HG03432 (cell line): Measurements from ENCODE around the gene TMA7B.
"Not testable (repeated sequence)": the region's sequence is repeated elsewhere in the genome, so short reads cannot be mapped to it uniquely, and the experiment has no call there.

Experiments
- ATAC-seq: cut with Tn5 transposase; IDR thresholded peaks from one replicate; pipeline ENCODE4 v1.9.1; 2021; ENCODE audit warnings: mild to moderate bottlenecking, moderate library complexity; ENCODE audit not compliant: unreplicated experiment

TMA7B gene

GRCh38 chr22:39951603-39952293 lies 8.4 kb upstream of the TMA7B start:
- not testable (repeated sequence) for ATAC-seq

GRCh38 chr22:39952347-39952746 lies 7.8 kb upstream of the TMA7B start:
- ATAC-seq = no peak

- ATAC-seq = no peak
These were observed 7.1 kb upstream of the TMA7B start for GRCh38 chr22:39953101-39953500.

- ATAC-seq = no peak
These were observed 5.6 kb upstream of the TMA7B start for GRCh38 chr22:39954584-39955055.

GRCh38 chr22:39955675-39956074 lies 4.5 kb upstream of the TMA7B start:
- no peak for ATAC-seq

- no peak for ATAC-seq
These were observed 3.1 kb upstream of the TMA7B start for GRCh38 chr22:39956932-39957664.

- ATAC-seq = no peak
These were observed 2.0 kb upstream of the TMA7B start for GRCh38 chr22:39958009-39958711.

GRCh38 chr22:39958949-39959639 lies 1.1 kb upstream of the TMA7B start:
- ATAC-seq = no peak

- peak; percentile 79 for ATAC-seq
These were observed 872 bp downstream of the TMA7B start for GRCh38 chr22:39960791-39961746.

- no peak for ATAC-seq
These were observed 1.9 kb downstream of the TMA7B start for GRCh38 chr22:39962071-39962470.

GRCh38 chr22:39965748-39966147 lies 5.6 kb downstream of the TMA7B start:
- ATAC-seq = no peak

GRCh38 chr22:39966470-39966869 lies 6.3 kb downstream of the TMA7B start:
- no peak for ATAC-seq

GRCh38 chr22:39967103-39967829 lies 7.1 kb downstream of the TMA7B start:
- no peak for ATAC-seq

- no peak for ATAC-seq
These were observed 8.1 kb downstream of the TMA7B start for GRCh38 chr22:39967996-39968972.

- no peak for ATAC-seq
These were observed 10.5 kb downstream of the TMA7B start for GRCh38 chr22:39970742-39971141.

- no peak for ATAC-seq
These were observed 12.4 kb downstream of the TMA7B start for GRCh38 chr22:39972641-39973040.

GRCh38 chr22:39973656-39974055 lies 13.5 kb downstream of the TMA7B start:
- no peak for ATAC-seq

- no peak for ATAC-seq
These were observed 13.9 kb downstream of the TMA7B start for GRCh38 chr22:39974065-39974464.
